ENCODE measurements around the gene TRIM33.

DNA sequence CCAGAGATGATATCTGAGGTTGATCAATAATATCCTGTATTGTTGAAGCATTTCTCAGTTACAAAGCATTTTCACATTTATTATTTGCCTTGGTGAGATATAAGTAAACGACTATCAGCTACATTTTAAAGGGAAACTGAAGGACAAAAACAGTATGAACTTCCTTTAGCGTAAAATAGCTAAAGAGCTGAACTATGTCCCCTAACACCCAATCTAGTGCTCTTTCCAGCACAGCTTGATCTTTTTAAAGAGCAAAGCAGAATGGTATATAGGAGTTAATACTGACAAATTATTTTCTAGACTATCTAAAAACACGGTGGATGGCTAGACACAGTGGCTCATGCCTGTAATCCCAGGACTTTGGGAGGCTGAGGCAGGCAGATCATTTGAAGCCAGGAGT lies 3.5 kb downstream of the TRIM33 start:
- TF ChIP-seq PML (IDR thresholded peaks at IDR 0.05; ENCODE audit: low read length) (no peak), BRCA1 (IDR thresholded peaks at IDR 0.05; ENCODE audit: low read depth, low read length) (no peak), TCF3 (IDR thresholded peaks at IDR 0.05; ENCODE audit: borderline replicate concordance, insufficient read depth, low read depth, low read length) (no peak), MTA2 (IDR thresholded peaks at IDR 0.05; ENCODE audit: low read depth) (no peak), POLR2A (IDR thresholded peaks at IDR 0.05; ENCODE audit: low read depth, low read length) (no peak), POLR2AphosphoS5 (IDR thresholded peaks at IDR 0.05; ENCODE audit: low read length) (no peak)
- TF ChIP-seq, protein P1, sequence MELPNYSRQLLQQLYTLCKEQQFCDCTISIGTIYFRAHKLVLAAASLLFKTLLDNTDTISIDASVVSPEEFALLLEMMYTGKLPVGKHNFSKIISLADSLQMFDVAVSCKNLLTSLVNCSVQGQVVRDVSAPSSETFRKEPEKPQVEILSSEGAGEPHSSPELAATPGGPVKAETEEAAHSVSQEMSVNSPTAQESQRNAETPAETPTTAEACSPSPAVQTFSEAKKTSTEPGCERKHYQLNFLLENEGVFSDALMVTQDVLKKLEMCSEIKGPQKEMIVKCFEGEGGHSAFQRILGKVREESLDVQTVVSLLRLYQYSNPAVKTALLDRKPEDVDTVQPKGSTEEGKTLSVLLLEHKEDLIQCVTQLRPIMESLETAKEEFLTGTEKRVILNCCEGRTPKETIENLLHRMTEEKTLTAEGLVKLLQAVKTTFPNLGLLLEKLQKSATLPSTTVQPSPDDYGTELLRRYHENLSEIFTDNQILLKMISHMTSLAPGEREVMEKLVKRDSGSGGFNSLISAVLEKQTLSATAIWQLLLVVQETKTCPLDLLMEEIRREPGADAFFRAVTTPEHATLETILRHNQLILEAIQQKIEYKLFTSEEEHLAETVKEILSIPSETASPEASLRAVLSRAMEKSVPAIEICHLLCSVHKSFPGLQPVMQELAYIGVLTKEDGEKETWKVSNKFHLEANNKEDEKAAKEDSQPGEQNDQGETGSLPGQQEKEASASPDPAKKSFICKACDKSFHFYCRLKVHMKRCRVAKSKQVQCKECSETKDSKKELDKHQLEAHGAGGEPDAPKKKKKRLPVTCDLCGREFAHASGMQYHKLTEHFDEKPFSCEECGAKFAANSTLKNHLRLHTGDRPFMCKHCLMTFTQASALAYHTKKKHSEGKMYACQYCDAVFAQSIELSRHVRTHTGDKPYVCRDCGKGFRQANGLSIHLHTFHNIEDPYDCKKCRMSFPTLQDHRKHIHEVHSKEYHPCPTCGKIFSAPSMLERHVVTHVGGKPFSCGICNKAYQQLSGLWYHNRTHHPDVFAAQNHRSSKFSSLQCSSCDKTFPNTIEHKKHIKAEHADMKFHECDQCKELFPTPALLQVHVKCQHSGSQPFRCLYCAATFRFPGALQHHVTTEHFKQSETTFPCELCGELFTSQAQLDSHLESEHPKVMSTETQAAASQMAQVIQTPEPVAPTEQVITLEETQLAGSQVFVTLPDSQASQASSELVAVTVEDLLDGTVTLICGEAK (IDR thresholded peaks at IDR 0.05; ENCODE audit: borderline replicate concordance): no peak
